NK-92 (cell line): ENCODE measurements around the gene SLCO1B1.

Experiments used
- DNase-seq: peaks from one replicate; lab custom pipeline; 2025; ENCODE audit not compliant: unreplicated experiment; lab: John Stamatoyannopoulos, UW

SLCO1B1 gene

GRCh38 chr12:21219206-21219605, 88.2 kb downstream of the SLCO1B1 start:
- no peak for DNase-seq

- DNase-seq: no peak
These were observed 89.3 kb downstream of the SLCO1B1 start for GRCh38 chr12:21220266-21220665.

- DNase-seq: no peak
These were observed 90.1 kb downstream of the SLCO1B1 start for GRCh38 chr12:21221072-21221471.

GRCh38 chr12:21221778-21222177, 90.8 kb downstream of the SLCO1B1 start:
- DNase-seq: no peak

GRCh38 chr12:21223930-21224329, 92.9 kb downstream of the SLCO1B1 start:
- no peak for DNase-seq

GRCh38 chr12:21234395-21234794, 103.4 kb downstream of the SLCO1B1 start:
- no peak for DNase-seq

GRCh38 chr12:21239866-21240265, 108.9 kb downstream of the SLCO1B1 start:
- DNase-seq: no peak

- no peak for DNase-seq
These were observed 117.7 kb downstream of the SLCO1B1 start for GRCh38 chr12:21248679-21249078.

GRCh38 chr12:21252070-21252469, 121.1 kb downstream of the SLCO1B1 start:
- DNase-seq: no peak

GRCh38 chr12:21257172-21257571, 126.2 kb downstream of the SLCO1B1 start:
- no peak for DNase-seq

- no peak for DNase-seq
These were observed 133.2 kb downstream of the SLCO1B1 start for GRCh38 chr12:21264232-21264631.

- no peak for DNase-seq
These were observed 134.9 kb downstream of the SLCO1B1 start for GRCh38 chr12:21265932-21266331.

- no peak for DNase-seq
These were observed 145.8 kb downstream of the SLCO1B1 start for GRCh38 chr12:21276826-21277225.
